Activated CD4-positive, alpha-beta T cell treated with anti-CD3 and anti-CD28 coated beads, Interleukin-2, Interleukin-4, amounts not matched to agents 100 ng/mL and 50 ng/mL, durations not matched to agents 16 hours and 8 hours (primary cell): ENCODE measurements around the gene KCNIP1.

Experiments
- DNase-seq: peaks from one replicate; pipeline ENCODE4 v3.0.0-alpha.2; 2020; ENCODE audit warnings: low spot score

Gene KCNIP1

GRCh38 chr5:170628691-170629565, 125.1 kb downstream of the KCNIP1 start:
- DNase-seq = no peak

- no peak for DNase-seq
These were observed 125.9 kb downstream of the KCNIP1 start for GRCh38 chr5:170629566-170630175.

- DNase-seq = no peak
These were observed 126.4 kb downstream of the KCNIP1 start for GRCh38 chr5:170630226-170630625.

- no peak for DNase-seq
These were observed 126.9 kb downstream of the KCNIP1 start for GRCh38 chr5:170630711-170631141.

GRCh38 chr5:170631466-170632195, 127.8 kb downstream of the KCNIP1 start:
- no peak for DNase-seq

GRCh38 chr5:170632266-170632984, 128.6 kb downstream of the KCNIP1 start:
- no peak for DNase-seq

- peak; percentile 48 for DNase-seq
These were observed 129.1 kb downstream of the KCNIP1 start for GRCh38 chr5:170632985-170633234.

GRCh38 chr5:170633235-170634081, 129.6 kb downstream of the KCNIP1 start:
- no peak for DNase-seq

- no peak for DNase-seq
These were observed 130.6 kb downstream of the KCNIP1 start for GRCh38 chr5:170634256-170634990.

GRCh38 chr5:170635706-170636105, 131.9 kb downstream of the KCNIP1 start:
- no peak for DNase-seq

- DNase-seq = no peak
These were observed 132.4 kb downstream of the KCNIP1 start for GRCh38 chr5:170636206-170636605.

GRCh38 chr5:170636801-170637477, 133.1 kb downstream of the KCNIP1 start:
- DNase-seq = no peak

GRCh38 chr5:170638051-170638450, 134.2 kb downstream of the KCNIP1 start:
- DNase-seq = no peak

GRCh38 chr5:170638454-170639220, 134.8 kb downstream of the KCNIP1 start:
- peak; percentile 72 for DNase-seq

- no peak for DNase-seq
These were observed 135.6 kb downstream of the KCNIP1 start for GRCh38 chr5:170639221-170639925.

GRCh38 chr5:170640731-170641588, 137.1 kb downstream of the KCNIP1 start:
- DNase-seq = no peak

- DNase-seq = no peak
These were observed 137.8 kb downstream of the KCNIP1 start for GRCh38 chr5:170641589-170642031.
